GM19351 (cell line): ENCODE results near the gene TPRX2.
"Not testable (repeated sequence)": the region's sequence is repeated elsewhere in the genome, so short reads cannot be mapped to it uniquely, and the experiment has no call there.

Source experiments
- ATAC-seq: cut with Tn5 transposase; IDR thresholded peaks from one replicate; pipeline ENCODE4 v1.9.1; 2021; ENCODE audit warnings: mild to moderate bottlenecking, moderate library complexity; ENCODE audit not compliant: unreplicated experiment

The TPRX2 gene

GRCh38 chr19:47858646-47859285, at the start of gene TPRX2:
TPRX2 (plus strand) TSS chr19:47859235; CDS start chr19:47859247, 12 bp downstream.
- not testable (repeated sequence) for ATAC-seq

GRCh38 chr19:47813304-47813994, 45.6 kb upstream of the TPRX2 start:
- ATAC-seq, result no peak

GRCh38 chr19:47813995-47814328, 45.1 kb upstream of the TPRX2 start:
- no peak for ATAC-seq

GRCh38 chr19:47816270-47816669, 42.8 kb upstream of the TPRX2 start:
- not testable (repeated sequence) for ATAC-seq

- not testable (repeated sequence) for ATAC-seq
Observed at GRCh38 chr19:47818221-47818620, 40.8 kb upstream of the TPRX2 start.

- no peak for ATAC-seq
Observed at GRCh38 chr19:47819858-47820257, 39.2 kb upstream of the TPRX2 start.

- no peak for ATAC-seq
Observed at GRCh38 chr19:47820410-47820809, 38.6 kb upstream of the TPRX2 start.

- ATAC-seq, result no peak
Observed at GRCh38 chr19:47821460-47822020, 37.5 kb upstream of the TPRX2 start, which contains the start of gene CRX. CRX (plus strand) TSS chr19:47821937; CDS start chr19:47834444, 12,507 bp downstream.

GRCh38 chr19:47824396-47824795, 34.6 kb upstream of the TPRX2 start:
- no peak for ATAC-seq

GRCh38 chr19:47826800-47827199, 32.2 kb upstream of the TPRX2 start:
- no peak for ATAC-seq

- ATAC-seq, result no peak
Observed at GRCh38 chr19:47832723-47833122, 26.3 kb upstream of the TPRX2 start.

- no peak for ATAC-seq
Observed at GRCh38 chr19:47836038-47836437, 23.0 kb upstream of the TPRX2 start.

- no peak for ATAC-seq
Observed at GRCh38 chr19:47839411-47839810, 19.6 kb upstream of the TPRX2 start.

GRCh38 chr19:47839913-47840312, 19.1 kb upstream of the TPRX2 start:
- no peak for ATAC-seq

GRCh38 chr19:47842941-47843340, 16.1 kb upstream of the TPRX2 start:
- no peak for ATAC-seq

- no peak for ATAC-seq
Observed at GRCh38 chr19:47848425-47848822, 10.6 kb upstream of the TPRX2 start.

- ATAC-seq, result no peak
Observed at GRCh38 chr19:47848823-47849473, 10.1 kb upstream of the TPRX2 start.

- ATAC-seq, result no peak
Observed at GRCh38 chr19:47853003-47853402, 6.0 kb upstream of the TPRX2 start.

- ATAC-seq, result no peak
Observed at GRCh38 chr19:47854459-47854858, 4.6 kb upstream of the TPRX2 start.

GRCh38 chr19:47858231-47858630, 804 bp upstream of the TPRX2 start:
- ATAC-seq, result not testable (repeated sequence)

- ATAC-seq, result not testable (repeated sequence)
Observed at GRCh38 chr19:47859838-47860237, 803 bp downstream of the TPRX2 start.
